ENCODE data around the gene MBNL2. TPM values are rescaled to one million over a fixed set of nuclear protein-coding genes. Genes with fewer than 3 reads are reported as not detected.
A peak's percentile ranks its signal among the peaks of the same experiment; 100 is the strongest.
"Not testable (repeated sequence)": the region's sequence is repeated elsewhere in the genome, so short reads cannot be mapped to it uniquely, and the experiment has no call there.

Gene MBNL2
- total RNA-seq, 2 experiments from 2014 or later: 18.0 to 18.8 TPM

DNA sequence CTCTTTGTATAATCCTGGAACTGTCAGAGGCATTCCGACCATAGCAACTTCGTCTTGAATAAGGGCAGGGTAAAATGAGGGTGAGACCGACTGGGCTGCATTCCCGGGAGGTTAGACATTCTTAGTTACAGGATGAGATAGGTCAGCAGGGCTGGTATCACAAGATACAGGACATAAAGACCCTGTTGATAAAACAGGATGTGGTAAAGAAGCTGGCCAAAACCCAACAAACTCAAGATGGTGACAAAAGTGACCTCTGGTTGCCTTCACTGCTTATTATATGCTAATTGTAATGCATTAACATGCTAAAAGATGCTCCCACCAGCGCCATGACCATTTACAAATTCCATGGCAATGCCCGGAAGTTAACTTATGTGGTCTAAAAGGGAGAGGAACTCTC lies 27.7 kb upstream of the MBNL2 start:
- ChIA-PET POLR2A (no interaction called here), CTCF (no interaction called here)
- peaks cover 12% of the 10 kb centered on the region for H3K27me3 Mint-ChIP-seq
- H3K36me3 Mint-ChIP-seq (ENCODE audit: low read depth): no peaks in the 10 kb centered on the region
- no peaks in the 10 kb centered on the region for H3K9me3 Mint-ChIP-seq
- H3K4me1 Mint-ChIP-seq: peaks cover 4% of the 10 kb centered on the region
- no peak overlapping the region for H3K27ac Mint-ChIP-seq
- DNase-seq: no peak
- no peak overlapping the region for H3K4me3 Mint-ChIP-seq

DNA sequence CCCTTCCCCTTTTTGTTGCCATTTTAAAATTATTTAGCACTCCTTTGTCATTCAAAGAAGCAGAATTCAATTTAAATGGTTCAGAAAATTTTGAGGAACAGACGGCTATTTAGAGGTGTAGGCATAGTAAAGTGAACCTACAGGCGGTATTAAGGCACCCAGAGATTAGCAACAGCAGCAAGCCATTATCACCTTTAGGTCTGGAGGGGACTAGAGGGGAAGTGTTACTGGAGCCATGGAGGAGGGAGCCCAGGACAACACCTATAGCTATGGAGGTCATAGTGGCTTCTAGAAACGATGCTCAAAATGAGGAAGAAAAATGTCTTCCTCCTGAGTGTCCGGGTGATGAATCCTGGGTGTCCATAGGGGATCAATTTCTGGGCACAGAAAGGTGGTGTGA lies 25.8 kb upstream of the MBNL2 start:
- no peak for DNase-seq
- Mint-ChIP-seq H3K36me3 (ENCODE audit: low read depth) (no peaks in the 10 kb centered on the region), H3K27ac (no peak overlapping the region), H3K9me3 (no peaks in the 10 kb centered on the region), H3K4me3 (no peak overlapping the region), H3K4me1 (peaks cover 4% of the 10 kb centered on the region), H3K27me3 (peaks cover 15% of the 10 kb centered on the region)
- CTCF ChIA-PET: interaction anchor here (0.6 to 0.7 kb wide), 2 partner anchors 86 to 1381 kb away, joined by 3 read pairs; no protein-coding TSS in a partner anchor
- POLR2A ChIA-PET: no interaction called here

DNA sequence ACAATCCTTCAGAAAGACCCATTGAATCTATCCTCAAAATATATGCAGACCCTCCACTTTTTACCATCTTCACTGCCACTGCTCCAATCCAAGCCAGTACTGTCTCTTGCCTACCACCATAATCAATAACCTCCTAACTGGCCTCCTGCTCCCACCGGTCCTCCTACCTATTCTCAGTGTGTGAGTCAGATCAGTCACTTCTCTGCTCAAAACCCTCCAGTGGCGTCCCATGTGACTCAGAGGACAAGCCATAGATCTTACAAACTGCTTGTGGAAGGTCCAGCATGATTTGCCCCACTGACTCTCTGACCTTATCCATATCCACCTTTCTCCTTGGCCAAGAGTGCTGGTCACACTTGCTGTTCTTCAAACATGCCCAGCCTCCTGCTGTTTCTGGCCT lies 23.4 kb upstream of the MBNL2 start:
- ChIA-PET CTCF (no interaction called here), POLR2A (no interaction called here)
- H3K36me3 Mint-ChIP-seq (ENCODE audit: low read depth): no peaks in the 10 kb centered on the region
- no peaks in the 10 kb centered on the region for H3K9me3 Mint-ChIP-seq
- no peak for DNase-seq
- H3K4me3 Mint-ChIP-seq: no peak overlapping the region
- peaks cover 3% of the 10 kb centered on the region for H3K4me1 Mint-ChIP-seq
- H3K27me3 Mint-ChIP-seq: peaks cover 13% of the 10 kb centered on the region
- H3K27ac Mint-ChIP-seq: no peak overlapping the region

DNA sequence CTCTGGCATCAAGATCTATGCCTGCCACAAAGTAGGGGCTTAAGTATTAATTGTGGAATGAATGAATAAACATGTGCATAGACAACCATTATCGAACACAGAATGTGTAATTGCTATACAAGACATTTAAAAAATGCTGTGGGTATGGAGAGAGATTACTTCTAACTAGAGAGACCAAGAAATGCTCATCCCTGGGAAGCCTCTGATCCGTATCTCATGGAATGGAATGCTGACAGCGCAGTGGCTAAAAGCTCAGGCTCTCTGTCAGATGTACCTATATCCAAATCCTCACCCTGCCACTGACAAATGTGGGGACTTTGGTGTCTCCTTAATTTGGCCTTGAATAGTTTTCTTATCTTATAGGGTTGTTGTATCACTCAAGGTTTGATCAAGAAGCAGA lies 22.7 kb upstream of the MBNL2 start:
- CTCF ChIA-PET: no interaction called here
- H3K4me1 Mint-ChIP-seq: no peaks in the 10 kb centered on the region
- POLR2A ChIA-PET: no interaction called here
- H3K27ac Mint-ChIP-seq: no peak overlapping the region
- H3K36me3 Mint-ChIP-seq (ENCODE audit: low read depth): no peaks in the 10 kb centered on the region
- H3K9me3 Mint-ChIP-seq: no peaks in the 10 kb centered on the region
- DNase-seq: no peak
- no peak overlapping the region for H3K4me3 Mint-ChIP-seq
- H3K27me3 Mint-ChIP-seq: peaks cover 10% of the 10 kb centered on the region

DNA sequence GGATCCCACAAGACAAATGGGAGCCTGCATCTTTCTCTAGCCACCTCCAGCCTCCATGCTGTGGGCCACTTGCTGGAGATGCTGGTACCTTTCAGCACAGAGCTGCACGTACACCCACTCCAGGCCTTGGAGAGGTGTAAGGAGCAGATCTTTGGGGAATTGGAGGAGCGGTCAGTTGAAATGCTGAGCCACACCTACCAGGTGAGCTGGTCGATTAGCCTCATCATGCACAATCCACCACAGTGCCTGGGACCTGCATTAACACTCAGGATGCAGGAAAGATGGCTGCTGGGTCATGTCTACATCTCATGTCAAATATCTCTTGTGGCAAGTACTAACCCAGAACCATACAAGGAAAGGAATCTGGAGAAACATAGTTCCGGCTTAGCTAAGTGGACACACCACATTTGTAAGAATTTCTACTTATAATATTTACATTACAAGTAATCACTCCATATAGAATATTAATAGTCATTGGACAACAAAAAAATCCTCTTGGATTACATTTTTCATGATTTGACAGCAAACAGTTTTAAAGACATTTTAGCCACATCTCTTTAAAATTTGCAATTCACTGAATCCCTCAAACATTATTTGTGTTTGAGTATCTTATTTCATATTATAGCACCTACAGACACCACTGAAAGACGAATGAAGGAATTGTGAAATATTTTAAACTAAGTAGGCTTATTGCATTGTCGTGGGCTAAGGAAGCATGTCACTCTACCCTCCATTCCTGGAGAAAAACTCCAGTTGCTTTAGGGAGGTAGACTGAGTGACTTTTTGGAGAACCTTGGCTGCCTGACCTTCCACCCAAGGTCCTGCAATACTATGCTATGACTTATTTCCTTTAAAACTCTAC lies 21.8 kb upstream of the MBNL2 start:
- H3K27ac Mint-ChIP-seq: no peak overlapping the region
- no peaks in the 10 kb centered on the region for H3K9me3 Mint-ChIP-seq
- ChIA-PET CTCF (no interaction called here), POLR2A (no interaction called here)
- H3K36me3 Mint-ChIP-seq (ENCODE audit: low read depth): no peaks in the 10 kb centered on the region
- H3K27me3 Mint-ChIP-seq: peaks cover 10% of the 10 kb centered on the region
- no peak overlapping the region for H3K4me3 Mint-ChIP-seq
- no peaks in the 10 kb centered on the region for H3K4me1 Mint-ChIP-seq
- DNase-seq: no peak

DNA sequence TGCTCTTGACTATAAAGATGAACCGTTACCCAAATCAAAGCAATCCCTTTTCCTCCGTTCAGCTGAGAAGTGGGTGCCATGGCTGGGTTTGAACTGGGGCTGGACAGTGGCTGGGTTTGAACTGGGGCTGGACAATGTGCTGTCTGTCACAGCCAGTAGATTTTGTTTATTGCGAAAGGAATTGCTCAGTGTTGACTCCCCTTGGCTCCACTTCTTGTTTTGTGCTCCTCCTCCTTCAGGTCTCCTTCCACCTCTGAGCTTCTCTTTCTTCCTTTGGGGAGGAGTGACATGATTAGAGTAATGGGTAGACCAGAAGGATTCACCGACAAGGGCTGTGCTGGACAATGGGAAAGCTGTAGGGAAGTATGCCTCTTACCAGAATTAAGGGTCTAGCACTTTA lies 19.4 kb upstream of the MBNL2 start:
- H3K4me1 Mint-ChIP-seq: peaks cover 5% of the 10 kb centered on the region
- CTCF ChIA-PET: no interaction called here
- H3K27me3 Mint-ChIP-seq: peaks cover 10% of the 10 kb centered on the region
- H3K4me3 Mint-ChIP-seq: no peak overlapping the region
- no peak overlapping the region for H3K27ac Mint-ChIP-seq
- no peaks in the 10 kb centered on the region for H3K9me3 Mint-ChIP-seq
- no peaks in the 10 kb centered on the region for H3K36me3 Mint-ChIP-seq (ENCODE audit: low read depth)
- DNase-seq: no peak
- POLR2A ChIA-PET: no interaction called here

DNA sequence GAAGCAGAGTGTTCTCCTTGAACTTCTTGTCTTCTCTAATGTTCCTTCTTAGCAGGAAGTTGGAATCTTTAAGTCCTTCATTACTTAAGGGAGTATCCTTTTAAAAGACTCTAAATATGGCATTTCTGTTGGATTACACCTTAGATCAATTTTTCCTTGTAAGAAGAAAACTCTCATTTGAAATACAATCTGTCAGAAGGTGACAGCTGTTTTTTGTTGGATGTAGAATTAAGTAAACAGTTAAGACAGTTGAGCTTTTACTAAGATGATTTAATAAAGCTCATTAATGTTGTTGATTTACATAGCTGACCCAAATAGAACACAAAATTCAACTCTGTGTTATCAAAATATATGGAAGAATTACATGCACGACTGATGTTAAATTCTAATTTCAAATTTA lies 16.7 kb upstream of the MBNL2 start:
- H3K4me1 Mint-ChIP-seq: peaks cover 14% of the 10 kb centered on the region
- no peak overlapping the region for H3K27ac Mint-ChIP-seq
- POLR2A ChIA-PET: interaction anchor here (1.3 kb wide), 1 partner anchor 18 kb away, joined by 7 read pairs; the partner anchor contains the start of gene MBNL2
- no peak overlapping the region for H3K4me3 Mint-ChIP-seq
- H3K27me3 Mint-ChIP-seq: peaks cover 3% of the 10 kb centered on the region
- no peaks in the 10 kb centered on the region for H3K9me3 Mint-ChIP-seq
- H3K36me3 Mint-ChIP-seq (ENCODE audit: low read depth): no peaks in the 10 kb centered on the region
- DNase-seq: no peak
- CTCF ChIA-PET: interaction anchor here (1.1 to 1.3 kb wide), 4 partner anchors 10 to 23 kb away, joined by 3 to 7 read pairs (median 4); no protein-coding TSS in a partner anchor

DNA sequence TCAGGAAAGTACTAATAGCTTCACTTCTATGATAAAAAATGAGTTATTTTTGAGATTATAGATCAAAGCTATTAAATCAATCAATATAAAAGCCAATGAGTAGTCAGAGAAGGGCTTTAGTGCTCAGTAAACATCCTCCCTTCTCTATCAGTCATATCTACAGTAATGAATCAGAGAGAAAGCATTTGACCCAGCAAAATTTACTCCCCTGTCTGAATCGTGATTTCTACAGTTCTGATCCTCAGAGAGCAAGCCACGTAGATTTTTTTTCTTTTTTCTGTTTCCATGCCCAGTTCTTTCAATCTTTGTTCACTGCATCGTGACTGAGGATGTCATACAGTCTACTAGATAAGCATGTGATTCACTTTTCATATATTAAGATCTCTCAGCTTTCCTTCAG lies 16.2 kb upstream of the MBNL2 start:
- no peak for DNase-seq
- peaks cover 19% of the 10 kb centered on the region for H3K4me1 Mint-ChIP-seq
- peaks cover 3% of the 10 kb centered on the region for H3K27me3 Mint-ChIP-seq
- ChIA-PET POLR2A (interaction anchor here (1.3 kb wide), 1 partner anchor 17 kb away, joined by 7 read pairs; the partner anchor contains the start of gene MBNL2), CTCF (interaction anchor here (1.1 to 1.3 kb wide), 4 partner anchors 9 to 23 kb away, joined by 3 to 7 read pairs (median 4); no protein-coding TSS in a partner anchor)
- no peak overlapping the region for H3K4me3 Mint-ChIP-seq
- no peak overlapping the region for H3K27ac Mint-ChIP-seq
- H3K36me3 Mint-ChIP-seq (ENCODE audit: low read depth): no peaks in the 10 kb centered on the region
- no peaks in the 10 kb centered on the region for H3K9me3 Mint-ChIP-seq

DNA sequence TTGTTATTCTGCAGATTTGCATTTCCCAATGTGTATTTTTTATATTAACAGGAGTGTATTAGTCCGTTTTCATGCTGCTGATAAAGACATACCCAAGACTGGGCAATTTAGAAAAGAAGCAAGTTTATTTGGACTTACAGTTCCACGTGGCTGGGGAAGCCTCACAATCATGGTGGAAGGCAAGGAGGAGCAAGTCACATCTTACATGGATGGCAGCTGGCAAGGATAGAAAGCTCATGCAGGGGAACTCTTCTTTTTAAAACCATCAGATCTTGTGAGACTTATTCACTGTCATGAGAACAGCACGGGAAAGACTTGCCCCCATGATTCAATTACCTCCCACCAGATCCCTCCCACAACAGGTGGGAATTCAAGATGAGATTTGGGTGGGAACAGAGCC lies 14.9 kb upstream of the MBNL2 start:
- H3K27me3 Mint-ChIP-seq; DNase-seq; H3K27ac Mint-ChIP-seq; H3K36me3 Mint-ChIP-seq (ENCODE audit: low read depth); POLR2A ChIA-PET; H3K4me3 Mint-ChIP-seq; H3K9me3 Mint-ChIP-seq; CTCF ChIA-PET: not testable (repeated sequence)
- peaks cover 26% of the 10 kb centered on the region for H3K4me1 Mint-ChIP-seq

DNA sequence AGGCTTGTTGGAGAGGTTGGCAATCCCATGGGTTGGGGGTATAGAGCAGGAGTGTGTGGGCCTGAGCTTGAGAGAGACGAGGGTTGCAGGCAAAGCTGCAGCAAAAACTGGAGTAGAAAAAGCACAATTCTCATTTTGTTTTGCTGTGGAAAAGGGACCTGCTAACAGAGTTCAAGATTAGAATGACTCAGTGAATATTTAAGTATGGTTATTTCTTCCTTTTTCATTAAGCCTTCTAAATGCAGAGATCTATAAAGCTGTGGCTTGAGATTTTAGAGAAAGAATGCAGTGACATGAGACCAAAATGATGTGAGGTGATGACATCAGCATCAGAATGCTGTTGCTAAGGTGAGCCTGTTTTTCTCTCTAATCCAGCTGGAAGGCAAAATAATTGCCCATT lies 10.8 kb upstream of the MBNL2 start:
- Mint-ChIP-seq H3K4me3 (no peak overlapping the region), H3K4me1 (peaks cover 42% of the 10 kb centered on the region), H3K36me3 (ENCODE audit: low read depth) (no peaks in the 10 kb centered on the region), H3K9me3 (no peaks in the 10 kb centered on the region), H3K27ac (no peak overlapping the region), H3K27me3 (no peaks in the 10 kb centered on the region)
- ChIA-PET POLR2A (interaction anchor here (1.8 to 4.8 kb wide), 3 partner anchors 13 to 222 kb away, joined by 5 to 43 read pairs (median 12); partner anchors contain the start of gene MBNL2), CTCF (interaction anchor here (0.9 to 4.4 kb wide), 5 partner anchors 9 to 196 kb away, joined by 4 to 36 read pairs (median 17); partner anchors contain the start of gene MBNL2)
- DNase-seq: no peak

DNA sequence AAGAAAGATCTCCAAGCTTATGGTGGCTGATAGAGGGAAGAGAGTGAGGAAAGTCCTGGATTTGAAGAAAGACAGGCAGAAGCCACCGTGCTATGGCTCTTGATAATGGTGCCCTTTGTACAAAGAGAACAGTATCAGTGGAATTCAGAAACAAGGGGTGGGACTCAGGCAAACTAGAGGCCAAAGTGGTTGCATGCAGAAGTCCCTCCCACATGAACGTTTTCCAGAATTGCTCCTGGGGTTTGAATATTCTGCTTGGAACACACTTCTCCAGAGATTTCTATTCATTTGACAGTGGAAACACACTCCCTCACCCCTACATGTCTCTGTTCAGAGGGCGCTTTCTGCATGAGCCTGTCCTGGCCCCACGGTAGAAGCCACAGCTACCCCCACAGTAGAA lies 10.1 kb upstream of the MBNL2 start:
- Mint-ChIP-seq H3K27me3 (no peaks in the 10 kb centered on the region), H3K9me3 (no peaks in the 10 kb centered on the region), H3K36me3 (ENCODE audit: low read depth) (no peaks in the 10 kb centered on the region), H3K27ac (no peak overlapping the region), H3K4me3 (no peak overlapping the region), H3K4me1 (peaks cover 46% of the 10 kb centered on the region)
- POLR2A ChIA-PET: interaction anchor here (1.8 to 4.8 kb wide), 3 partner anchors 12 to 221 kb away, joined by 5 to 43 read pairs (median 12); partner anchors contain the start of gene MBNL2
- DNase-seq: no peak
- CTCF ChIA-PET: interaction anchor here (0.5 to 4.4 kb wide), 4 partner anchors 11 to 103 kb away, joined by 3 to 36 read pairs (median 18); partner anchors contain the start of gene MBNL2

DNA sequence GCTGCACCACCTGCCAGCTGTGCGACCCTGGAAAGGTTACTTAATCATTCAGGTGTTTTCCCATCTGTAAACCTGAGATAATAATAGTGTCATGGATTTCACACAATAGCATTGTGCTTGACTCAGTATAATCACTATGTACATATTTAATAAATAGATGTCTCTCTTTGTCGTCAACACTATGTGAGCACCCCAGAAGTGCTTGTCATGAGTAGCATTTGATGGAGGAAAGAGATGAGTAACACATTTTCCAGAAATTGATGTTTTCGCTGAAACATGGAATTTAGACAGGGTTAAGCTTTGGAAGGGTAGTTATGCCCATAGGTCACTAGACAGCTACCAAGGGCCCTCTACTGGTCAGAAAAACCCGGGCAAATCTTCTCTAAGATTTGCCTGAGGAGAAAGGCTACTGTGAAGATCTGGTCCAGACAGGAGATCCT lies 9.5 kb upstream of the MBNL2 start:
- POLR2A ChIA-PET: interaction anchor here (1.8 to 4.8 kb wide), 2 partner anchors 11 to 221 kb away, joined by 5 to 43 read pairs; partner anchors contain the start of gene MBNL2
- H3K27ac Mint-ChIP-seq: no peak overlapping the region
- no peak overlapping the region for H3K4me3 Mint-ChIP-seq
- H3K36me3 Mint-ChIP-seq (ENCODE audit: low read depth): no peaks in the 10 kb centered on the region
- CTCF ChIA-PET: interaction anchor here (0.5 to 4.4 kb wide), 3 partner anchors 11 to 66 kb away, joined by 3 to 36 read pairs (median 18); partner anchors contain the start of gene MBNL2
- no peaks in the 10 kb centered on the region for H3K9me3 Mint-ChIP-seq
- DNase-seq: no peak
- peaks cover 46% of the 10 kb centered on the region for H3K4me1 Mint-ChIP-seq
- H3K27me3 Mint-ChIP-seq: no peaks in the 10 kb centered on the region

DNA sequence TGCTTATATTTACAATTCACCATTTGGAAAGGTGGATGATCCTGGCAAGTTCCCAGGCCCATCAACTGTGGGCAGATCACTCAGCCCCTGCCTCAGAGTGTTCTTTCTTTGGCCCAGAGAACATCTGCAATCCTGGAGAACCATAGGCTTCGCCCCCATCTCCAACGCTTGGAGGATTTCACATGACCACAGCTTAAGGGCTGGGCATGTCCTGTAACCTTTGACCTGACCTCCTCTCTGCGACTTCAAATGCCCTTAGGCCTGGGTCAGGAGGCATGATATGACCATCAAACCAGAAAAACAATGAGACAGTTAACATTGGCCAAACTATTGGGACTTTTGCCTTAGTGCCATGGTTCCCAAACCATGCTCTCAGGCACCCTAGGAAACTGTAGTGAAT lies 7.2 kb upstream of the MBNL2 start:
- peak overlapping the region; percentile 16 for H3K27ac Mint-ChIP-seq
- no peaks in the 10 kb centered on the region for H3K27me3 Mint-ChIP-seq
- H3K36me3 Mint-ChIP-seq (ENCODE audit: low read depth): no peaks in the 10 kb centered on the region
- POLR2A ChIA-PET: interaction anchor here (0.9 to 1.4 kb wide), 3 partner anchors 9 to 219 kb away, joined by 4 to 13 read pairs (median 4); partner anchors contain the start of gene RAP2A
- H3K4me1 Mint-ChIP-seq: peaks cover 41% of the 10 kb centered on the region
- CTCF ChIA-PET: interaction anchor here (0.9 to 1.3 kb wide), 4 partner anchors 9 to 105 kb away, joined by 3 to 7 read pairs (median 5); no protein-coding TSS in a partner anchor
- no peak for DNase-seq
- H3K9me3 Mint-ChIP-seq: no peaks in the 10 kb centered on the region
- no peak overlapping the region for H3K4me3 Mint-ChIP-seq

Measured in activated CD4-positive, alpha-beta memory T cell treated with anti-CD3 and anti-CD28 coated beads, Interleukin-2, amount 10 ng/mL, durations not matched to agents 7 days and 5 days (primary cell).